Mucosa of gallbladder (tissue), 1 donor: ENCODE measurements around the gene TYK2. TPM values are rescaled to one million over a fixed set of nuclear protein-coding genes. Genes with fewer than 3 reads are reported as not detected.

Experiments
- DNase-seq: peaks from one replicate; pipeline ENCODE4 v3.0.0-alpha.2; 2020; ENCODE audit warnings: low spot score
- total RNA-seq: library from RNA; stranded (reverse); gene quantifications from one replicate; pipeline ENCODE4 v1.2.1, GENCODE V29; 2021
- donor health status: DM: no; HTN: no; CAD: no.

The TYK2 gene
- total RNA-seq, 1 donor from 2014 or later, result 142 TPM

- DNase-seq, result peak; percentile 94
Observed at GRCh38 chr19:10334588-10335351, 45.6 kb downstream of the TYK2 start.

GRCh38 chr19:10333758-10334587, 46.4 kb downstream of the TYK2 start:
- DNase-seq, result no peak

- DNase-seq, result peak; percentile 98
Observed at GRCh38 chr19:10332965-10333757, 47.2 kb downstream of the TYK2 start, which contains the start of gene RAVER1. Gene RAVER1, minus strand, starts transcription at chr19:10333529. Its CDS starts 22 bp downstream, at chr19:10333507.

GRCh38 chr19:10332158-10332964, 48.0 kb downstream of the TYK2 start:
- no peak for DNase-seq

- no peak for DNase-seq
Observed at GRCh38 chr19:10329555-10329954, 50.8 kb downstream of the TYK2 start.

- no peak for DNase-seq
Observed at GRCh38 chr19:10328558-10329429, 51.6 kb downstream of the TYK2 start.

- no peak for DNase-seq
Observed at GRCh38 chr19:10327793-10328192, 52.6 kb downstream of the TYK2 start.

GRCh38 chr19:10325732-10326131, 54.6 kb downstream of the TYK2 start:
- DNase-seq, result no peak

- DNase-seq, result no peak
Observed at GRCh38 chr19:10321874-10322835, 58.2 kb downstream of the TYK2 start.

- no peak for DNase-seq
Observed at GRCh38 chr19:10321417-10321797, 59.0 kb downstream of the TYK2 start.

- DNase-seq, result no peak
Observed at GRCh38 chr19:10320602-10321416, 59.6 kb downstream of the TYK2 start.

GRCh38 chr19:10318807-10319682, 61.3 kb downstream of the TYK2 start:
- no peak for DNase-seq

- DNase-seq, result no peak
Observed at GRCh38 chr19:10317857-10318462, 62.4 kb downstream of the TYK2 start.

GRCh38 chr19:10317045-10317856, 63.1 kb downstream of the TYK2 start:
- DNase-seq, result no peak

GRCh38 chr19:10316229-10317044, 63.9 kb downstream of the TYK2 start:
- DNase-seq, result no peak
